HEK293 (cell line): ENCODE measurements around the gene SFN.

Experiments
- GLI2 ChIP-seq: fragments of 450-650 bp; formaldehyde crosslinking; IDR thresholded peaks from 2 replicates; pipeline ENCODE4; 2017; ENCODE audit warnings: missing biosample characterization, missing genetic modification characterization, low read depth, borderline replicate concordance
- KLF1 ChIP-seq: fragments of 450-650 bp; formaldehyde crosslinking; IDR thresholded peaks from 2 replicates; pipeline ENCODE4 v1.5.1; 2016; ENCODE audit warnings: missing biosample characterization, missing genetic modification characterization
- KLF16 ChIP-seq: fragments of 450-650 bp; formaldehyde crosslinking; IDR thresholded peaks from 2 replicates; pipeline ENCODE4 v1.5.1; 2017; ENCODE audit warnings: missing biosample characterization, missing genetic modification characterization
- TRIM28 ChIP-seq: IDR thresholded peaks from 2 replicates; pipeline ENCODE4 v1.6.1; 2011; ENCODE audit warnings: low read length, control low read depth, borderline replicate concordance
- YY1 ChIP-seq: fragments of 450-650 bp; formaldehyde crosslinking; IDR thresholded peaks from 2 replicates; pipeline ENCODE4 v1.5.1; 2018; ENCODE audit warnings: missing biosample characterization, missing genetic modification characterization
- ZBTB8A ChIP-seq: fragments of 450-650 bp; formaldehyde crosslinking; IDR thresholded peaks from 2 replicates; pipeline ENCODE4 v1.5.1; 2016; ENCODE audit warnings: missing biosample characterization, missing genetic modification characterization
- ZFHX2 ChIP-seq: fragments of 450-650 bp; formaldehyde crosslinking; conservative IDR thresholded peaks from 2 replicates; pipeline ENCODE4 v1.5.1; 2016; ENCODE audit warnings: missing biosample characterization, missing genetic modification characterization
- ZFP3 ChIP-seq: fragments of 450-650 bp; formaldehyde crosslinking; IDR thresholded peaks from 2 replicates; pipeline ENCODE4 v1.5.1; 2016; ENCODE audit warnings: low read depth, missing biosample characterization, missing genetic modification characterization
- ZNF10 ChIP-seq: fragments of 450-650 bp; formaldehyde crosslinking; IDR thresholded peaks from 2 replicates; pipeline ENCODE4 v1.5.1; 2017; ENCODE audit warnings: missing biosample characterization, missing genetic modification characterization
- ZNF148 ChIP-seq: fragments of 450-650 bp; formaldehyde crosslinking; IDR thresholded peaks from 2 replicates; pipeline ENCODE4 v1.5.0; 2017; ENCODE audit warnings: missing biosample characterization, missing genetic modification characterization, borderline replicate concordance
- ZNF174 ChIP-seq: fragments of 450-650 bp; formaldehyde crosslinking; IDR thresholded peaks from 2 replicates; pipeline ENCODE4 v1.5.0; 2017; ENCODE audit warnings: missing biosample characterization, mild to moderate bottlenecking, missing genetic modification characterization
- ZNF202 ChIP-seq: fragments of 450-650 bp; formaldehyde crosslinking; IDR thresholded peaks from 2 replicates; pipeline ENCODE4 v1.5.1; 2016; ENCODE audit warnings: missing biosample characterization, missing genetic modification characterization, borderline replicate concordance
- ZNF24 ChIP-seq: fragments of 450-650 bp; formaldehyde crosslinking; IDR thresholded peaks from 2 replicates; pipeline ENCODE4 v1.5.1; 2016; ENCODE audit warnings: missing biosample characterization, missing genetic modification characterization
- ZNF350 ChIP-seq: fragments of 450-650 bp; formaldehyde crosslinking; IDR thresholded peaks from 2 replicates; pipeline ENCODE4 v1.5.0; 2017; ENCODE audit warnings: missing biosample characterization, mild to moderate bottlenecking, missing genetic modification characterization
- ZNF394 ChIP-seq: fragments of 450-650 bp; formaldehyde crosslinking; IDR thresholded peaks from 2 replicates; pipeline ENCODE4 v1.5.1; 2016; ENCODE audit warnings: missing biosample characterization, missing genetic modification characterization, mild to moderate bottlenecking, moderate library complexity, borderline replicate concordance
- ZNF501 ChIP-seq: fragments of 450-650 bp; formaldehyde crosslinking; IDR thresholded peaks from 2 replicates; pipeline ENCODE4 v1.5.1; 2016; ENCODE audit warnings: missing biosample characterization, missing genetic modification characterization
- ZNF521 ChIP-seq: fragments of 450-650 bp; formaldehyde crosslinking; IDR thresholded peaks from 2 replicates; pipeline ENCODE4 v1.5.1; 2017; ENCODE audit warnings: missing biosample characterization, mild to moderate bottlenecking, missing genetic modification characterization
- ZNF549 ChIP-seq: fragments of 450-650 bp; IDR thresholded peaks from 2 replicates; pipeline ENCODE4 v1.5.1; 2018; ENCODE audit warnings: missing biosample characterization, missing genetic modification characterization, mild to moderate bottlenecking, inconsistent platforms, moderate library complexity
- ZNF561 ChIP-seq: fragments of 450-650 bp; IDR thresholded peaks from 2 replicates; pipeline ENCODE4 v1.5.1; 2018; ENCODE audit warnings: missing biosample characterization, missing genetic modification characterization, borderline replicate concordance
- ZNF629 ChIP-seq: fragments of 450-650 bp; formaldehyde crosslinking; IDR thresholded peaks from 2 replicates; pipeline ENCODE4 v1.5.1; 2017; ENCODE audit warnings: missing biosample characterization, missing genetic modification characterization
- ZNF785 ChIP-seq: fragments of 450-650 bp; formaldehyde crosslinking; IDR thresholded peaks from 2 replicates; pipeline ENCODE4 v1.5.1; 2016; ENCODE audit warnings: missing biosample characterization, missing genetic modification characterization
- ZNF830 ChIP-seq: fragments of 450-650 bp; IDR thresholded peaks from 2 replicates; pipeline ENCODE4 v1.5.0; 2018; ENCODE audit warnings: missing biosample characterization, missing genetic modification characterization, low read depth, mild to moderate bottlenecking, moderate library complexity
- ZNF843 ChIP-seq: fragments of 450-650 bp; formaldehyde crosslinking; IDR thresholded peaks from 2 replicates; pipeline ENCODE4 v1.5.1; 2016; ENCODE audit warnings: missing biosample characterization, missing genetic modification characterization
- TF ChIP-seq, protein P1 (sequence below): fragments of 450-650 bp; formaldehyde crosslinking; optimal IDR thresholded peaks from 2 replicates; pipeline ENCODE3; 2016; ENCODE audit warnings: missing biosample characterization, mild to moderate bottlenecking, missing genetic modification characterization
- TF ChIP-seq, protein P2 (sequence below): fragments of 450-650 bp; formaldehyde crosslinking; IDR thresholded peaks from 2 replicates; pipeline ENCODE4 v1.5.1; 2016; ENCODE audit warnings: missing biosample characterization, missing genetic modification characterization
- TF ChIP-seq, protein P3 (sequence below): fragments of 450-650 bp; formaldehyde crosslinking; IDR thresholded peaks from 2 replicates; pipeline ENCODE4 v1.5.1; 2016; ENCODE audit warnings: missing biosample characterization, missing genetic modification characterization
- TF ChIP-seq, protein P4 (sequence below): fragments of 450-650 bp; formaldehyde crosslinking; IDR thresholded peaks from 2 replicates; pipeline ENCODE4 v1.5.1; 2017; ENCODE audit warnings: missing biosample characterization, missing genetic modification characterization
- TF ChIP-seq, protein P5 (sequence below): fragments of 450-650 bp; formaldehyde crosslinking; IDR thresholded peaks from 2 replicates; pipeline ENCODE4 v1.5.1; 2016; ENCODE audit warnings: missing biosample characterization, missing genetic modification characterization

SFN gene

GRCh38 chr1:26900001-26900814 lies 37.3 kb downstream of the SFN start, which contains the start of gene GPATCH3 (continued):
- TF ChIP-seq, protein P1, sequence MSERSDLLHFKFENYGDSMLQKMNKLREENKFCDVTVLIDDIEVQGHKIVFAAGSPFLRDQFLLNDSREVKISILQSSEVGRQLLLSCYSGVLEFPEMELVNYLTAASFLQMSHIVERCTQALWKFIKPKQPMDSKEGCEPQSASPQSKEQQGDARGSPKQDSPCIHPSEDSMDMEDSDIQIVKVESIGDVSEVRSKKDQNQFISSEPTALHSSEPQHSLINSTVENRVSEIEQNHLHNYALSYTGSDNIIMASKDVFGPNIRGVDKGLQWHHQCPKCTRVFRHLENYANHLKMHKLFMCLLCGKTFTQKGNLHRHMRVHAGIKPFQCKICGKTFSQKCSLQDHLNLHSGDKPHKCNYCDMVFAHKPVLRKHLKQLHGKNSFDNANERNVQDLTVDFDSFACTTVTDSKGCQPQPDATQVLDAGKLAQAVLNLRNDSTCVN = peak; percentile 26
- TF ChIP-seq ZNF24 (tag by site-specific recombination) = peak; percentile 94; the same call in 1 of the 2 replicates
- TF ChIP-seq, protein P2, sequence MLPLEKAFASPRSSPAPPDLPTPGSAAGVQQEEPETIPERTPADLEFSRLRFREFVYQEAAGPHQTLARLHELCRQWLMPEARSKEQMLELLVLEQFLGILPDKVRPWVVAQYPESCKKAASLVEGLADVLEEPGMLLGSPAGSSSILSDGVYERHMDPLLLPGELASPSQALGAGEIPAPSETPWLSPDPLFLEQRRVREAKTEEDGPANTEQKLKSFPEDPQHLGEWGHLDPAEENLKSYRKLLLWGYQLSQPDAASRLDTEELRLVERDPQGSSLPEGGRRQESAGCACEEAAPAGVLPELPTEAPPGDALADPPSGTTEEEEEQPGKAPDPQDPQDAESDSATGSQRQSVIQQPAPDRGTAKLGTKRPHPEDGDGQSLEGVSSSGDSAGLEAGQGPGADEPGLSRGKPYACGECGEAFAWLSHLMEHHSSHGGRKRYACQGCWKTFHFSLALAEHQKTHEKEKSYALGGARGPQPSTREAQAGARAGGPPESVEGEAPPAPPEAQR = 0 out of 2 replicates have a peak, but pooled peaks have one; percentile 57
- no peak for TF ChIP-seq ZNF10 (tag by site-specific recombination)
- TF ChIP-seq ZNF843 (tag by site-specific recombination) = peak; percentile 79
- no peak; the same call in 1 of the 2 replicates for TF ChIP-seq ZFHX2 (tag by site-specific recombination)
- peak; percentile 91 for TF ChIP-seq ZNF501
- TF ChIP-seq, protein P3, sequence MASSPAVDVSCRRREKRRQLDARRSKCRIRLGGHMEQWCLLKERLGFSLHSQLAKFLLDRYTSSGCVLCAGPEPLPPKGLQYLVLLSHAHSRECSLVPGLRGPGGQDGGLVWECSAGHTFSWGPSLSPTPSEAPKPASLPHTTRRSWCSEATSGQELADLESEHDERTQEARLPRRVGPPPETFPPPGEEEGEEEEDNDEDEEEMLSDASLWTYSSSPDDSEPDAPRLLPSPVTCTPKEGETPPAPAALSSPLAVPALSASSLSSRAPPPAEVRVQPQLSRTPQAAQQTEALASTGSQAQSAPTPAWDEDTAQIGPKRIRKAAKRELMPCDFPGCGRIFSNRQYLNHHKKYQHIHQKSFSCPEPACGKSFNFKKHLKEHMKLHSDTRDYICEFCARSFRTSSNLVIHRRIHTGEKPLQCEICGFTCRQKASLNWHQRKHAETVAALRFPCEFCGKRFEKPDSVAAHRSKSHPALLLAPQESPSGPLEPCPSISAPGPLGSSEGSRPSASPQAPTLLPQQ (tag by site-specific recombination) = peak; percentile 74
- peak; percentile 50; the same call in 1 of the 2 replicates for TF ChIP-seq ZNF561 (tag by site-specific recombination)
- TF ChIP-seq ZNF629 = peak; percentile 77
- TF ChIP-seq KLF1 = 0 out of 2 replicates have a peak, but pooled peaks have one; percentile 28
- TF ChIP-seq ZNF830 (tag by site-specific recombination) = no peak
- TF ChIP-seq ZNF350 (tag by site-specific recombination) = no peak
- TF ChIP-seq, protein P4, sequence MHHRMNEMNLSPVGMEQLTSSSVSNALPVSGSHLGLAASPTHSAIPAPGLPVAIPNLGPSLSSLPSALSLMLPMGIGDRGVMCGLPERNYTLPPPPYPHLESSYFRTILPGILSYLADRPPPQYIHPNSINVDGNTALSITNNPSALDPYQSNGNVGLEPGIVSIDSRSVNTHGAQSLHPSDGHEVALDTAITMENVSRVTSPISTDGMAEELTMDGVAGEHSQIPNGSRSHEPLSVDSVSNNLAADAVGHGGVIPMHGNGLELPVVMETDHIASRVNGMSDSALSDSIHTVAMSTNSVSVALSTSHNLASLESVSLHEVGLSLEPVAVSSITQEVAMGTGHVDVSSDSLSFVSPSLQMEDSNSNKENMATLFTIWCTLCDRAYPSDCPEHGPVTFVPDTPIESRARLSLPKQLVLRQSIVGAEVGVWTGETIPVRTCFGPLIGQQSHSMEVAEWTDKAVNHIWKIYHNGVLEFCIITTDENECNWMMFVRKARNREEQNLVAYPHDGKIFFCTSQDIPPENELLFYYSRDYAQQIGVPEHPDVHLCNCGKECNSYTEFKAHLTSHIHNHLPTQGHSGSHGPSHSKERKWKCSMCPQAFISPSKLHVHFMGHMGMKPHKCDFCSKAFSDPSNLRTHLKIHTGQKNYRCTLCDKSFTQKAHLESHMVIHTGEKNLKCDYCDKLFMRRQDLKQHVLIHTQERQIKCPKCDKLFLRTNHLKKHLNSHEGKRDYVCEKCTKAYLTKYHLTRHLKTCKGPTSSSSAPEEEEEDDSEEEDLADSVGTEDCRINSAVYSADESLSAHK (tag by site-specific recombination) = peak; percentile 57; the same call in 1 of the 2 replicates
- TF ChIP-seq ZNF394 (tag by site-specific recombination) = peak; percentile 90
- TF ChIP-seq ZNF202 (tag by site-specific recombination) = no peak
- TF ChIP-seq ZNF174 (tag by site-specific recombination) = no peak
- TF ChIP-seq YY1 (tag by site-specific recombination) = peak; percentile 99
- TF ChIP-seq, protein P5, sequence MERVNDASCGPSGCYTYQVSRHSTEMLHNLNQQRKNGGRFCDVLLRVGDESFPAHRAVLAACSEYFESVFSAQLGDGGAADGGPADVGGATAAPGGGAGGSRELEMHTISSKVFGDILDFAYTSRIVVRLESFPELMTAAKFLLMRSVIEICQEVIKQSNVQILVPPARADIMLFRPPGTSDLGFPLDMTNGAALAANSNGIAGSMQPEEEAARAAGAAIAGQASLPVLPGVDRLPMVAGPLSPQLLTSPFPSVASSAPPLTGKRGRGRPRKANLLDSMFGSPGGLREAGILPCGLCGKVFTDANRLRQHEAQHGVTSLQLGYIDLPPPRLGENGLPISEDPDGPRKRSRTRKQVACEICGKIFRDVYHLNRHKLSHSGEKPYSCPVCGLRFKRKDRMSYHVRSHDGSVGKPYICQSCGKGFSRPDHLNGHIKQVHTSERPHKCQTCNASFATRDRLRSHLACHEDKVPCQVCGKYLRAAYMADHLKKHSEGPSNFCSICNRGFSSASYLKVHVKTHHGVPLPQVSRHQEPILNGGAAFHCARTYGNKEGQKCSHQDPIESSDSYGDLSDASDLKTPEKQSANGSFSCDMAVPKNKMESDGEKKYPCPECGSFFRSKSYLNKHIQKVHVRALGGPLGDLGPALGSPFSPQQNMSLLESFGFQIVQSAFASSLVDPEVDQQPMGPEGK (tag by site-specific recombination) = 0 out of 2 replicates have a peak, but pooled peaks have one; percentile 33
- TF ChIP-seq KLF16 (tag by site-specific recombination) = peak; percentile 94
- TF ChIP-seq ZNF785 (tag by site-specific recombination) = 0 out of 2 replicates have a peak, but pooled peaks have one; percentile 33
- no peak for TF ChIP-seq ZFP3
- no peak for TF ChIP-seq ZNF549
- no peak for TF ChIP-seq ZNF521
- peak; percentile 86 for TF ChIP-seq TRIM28
- TF ChIP-seq ZNF148 (tag by site-specific recombination) = no peak
- TF ChIP-seq ZBTB8A = peak; percentile 33; the same call in 1 of the 2 replicates
- TF ChIP-seq GLI2 (tag by site-specific recombination) = peak; percentile 26; the same call in 1 of the 2 replicates
